Raji (cell line): ENCODE measurements around the gene DCLK2.

Source experiments
- POLR2A ChIP-seq: IDR thresholded peaks from 2 replicates; pipeline ENCODE4 v1.6.1; 2011; ENCODE audit warnings: low read depth, low read length, control low read depth; ENCODE audit not compliant: insufficient read depth

The DCLK2 gene

DNA sequence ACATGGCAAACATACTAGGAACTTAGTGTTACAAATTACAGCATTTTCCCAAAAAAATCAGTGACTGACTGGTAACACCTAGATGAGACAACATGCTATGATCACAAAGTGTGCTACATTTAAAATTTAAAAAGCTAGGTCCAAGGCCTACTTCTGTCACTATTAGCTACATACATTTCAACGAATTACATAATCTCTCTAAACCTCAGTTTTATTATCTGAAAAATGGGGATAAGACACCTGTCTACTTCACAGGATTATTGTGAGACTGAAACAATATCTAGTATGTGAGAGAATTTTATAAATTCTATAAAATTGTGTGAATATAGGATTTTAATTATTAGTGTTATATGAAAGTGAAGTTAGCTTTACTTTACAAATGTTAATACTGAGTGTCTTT is 228.5 kb downstream of the DCLK2 start:
- no peak for TF ChIP-seq POLR2A
